Duodenal mucosa (tissue), 2 donors: ENCODE measurements around the gene ATP6V0D1.
A peak's percentile ranks its signal among the peaks of the same experiment; 100 is the strongest.
"Not testable (repeated sequence)": the region's sequence is repeated elsewhere in the genome, so short reads cannot be mapped to it uniquely, and the experiment has no call there.

Experiments
- H3K27ac ChIP-seq: one replicate; pipeline ENCODE4 v1.7.0; 2013; ENCODE audit warnings: low read depth, low read length
- H3K27me3 ChIP-seq, 2 donors: one replicate each; pipeline ENCODE4 v1.7.0; 2013; ENCODE audit warnings: low read length in 2 of 2, control low read depth in 1 of 2; ENCODE audit not compliant: insufficient read depth in 2 of 2, control insufficient read depth in 1 of 2
- H3K36me3 ChIP-seq, 2 donors: one replicate each; pipeline ENCODE4 v1.7.0; 2013; ENCODE audit warnings: low read length in 2 of 2, control low read depth in 1 of 2; ENCODE audit not compliant: insufficient read depth in 2 of 2, control insufficient read depth in 1 of 2
- H3K4me1 ChIP-seq, 2 donors: one replicate each; pipeline ENCODE4 v1.7.0; 2013; ENCODE audit warnings: low read length in 2 of 2, control low read depth in 1 of 2; ENCODE audit not compliant: insufficient read depth in 2 of 2, control insufficient read depth in 1 of 2
- H3K4me3 ChIP-seq, 2 donors: one replicate each; pipeline ENCODE4 v1.7.0; 2013; ENCODE audit warnings: low read length in 2 of 2, low read depth in 1 of 2
- H3K9ac ChIP-seq, 2 donors: one replicate each; pipeline ENCODE4 v1.7.0; 2013; ENCODE audit warnings: low read length in 2 of 2, low read depth in 1 of 2
- H3K9me3 ChIP-seq, 2 donors: one replicate each; pipeline ENCODE4 v1.7.0; 2013; ENCODE audit warnings: low read length in 2 of 2, control low read depth in 1 of 2; ENCODE audit not compliant: control insufficient read depth in 1 of 2

The ATP6V0D1 gene

DNA sequence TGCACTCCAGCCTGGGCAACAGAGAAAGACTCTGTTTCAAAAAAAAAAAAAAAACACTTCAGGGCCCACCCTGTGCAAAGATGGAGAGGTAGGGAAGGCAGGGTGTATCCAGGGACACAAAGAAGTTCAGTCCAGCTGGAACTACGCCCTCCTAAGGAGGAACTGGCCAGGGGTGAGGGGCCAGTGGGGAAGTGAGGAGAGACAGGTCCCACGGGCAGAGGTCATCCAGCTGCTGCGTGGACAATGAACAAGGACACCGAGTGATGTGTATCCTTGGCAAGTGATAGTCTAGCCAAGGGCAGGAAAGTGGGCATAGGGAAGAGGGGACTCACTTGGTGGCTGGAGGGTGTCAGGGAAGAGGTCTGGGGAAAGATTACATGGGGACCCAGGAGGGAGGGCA, 38.3 kb upstream of the ATP6V0D1 start:
- no peak overlapping the region for H3K27ac ChIP-seq
- no peaks in the 10 kb centered on the region for H3K9me3 ChIP-seq
- peak overlapping the region in 1 of 2 donors; percentile 7 for H3K9ac ChIP-seq
- H3K4me1 ChIP-seq = peaks cover 11 to 16% of the 10 kb centered on the region in 2 donors
- H3K4me3 ChIP-seq = peak overlapping the region in 1 of 2 donors; percentile 28
- H3K36me3 ChIP-seq = no peaks in the 10 kb centered on the region
- H3K27me3 ChIP-seq = no peaks in the 10 kb centered on the region

- peak overlapping the region; percentile 1 to 7 for H3K9ac ChIP-seq
- H3K27me3 ChIP-seq = no peaks in the 10 kb centered on the region
- H3K27ac ChIP-seq = peak overlapping the region; percentile 45
- peaks cover 11 to 16% of the 10 kb centered on the region in 2 donors for H3K4me1 ChIP-seq
- no peaks in the 10 kb centered on the region for H3K36me3 ChIP-seq
- H3K4me3 ChIP-seq = no peak overlapping the region
- no peaks in the 10 kb centered on the region for H3K9me3 ChIP-seq
Measured at GRCh38 chr16:67518676-67519075, 37.7 kb upstream of the ATP6V0D1 start.

- H3K4me3 ChIP-seq = no peak overlapping the region
- peaks cover 11 to 16% of the 10 kb centered on the region in 2 donors for H3K4me1 ChIP-seq
- H3K9me3 ChIP-seq = no peaks in the 10 kb centered on the region
- peak overlapping the region; percentile 1 to 7 for H3K9ac ChIP-seq
- peak overlapping the region; percentile 45 for H3K27ac ChIP-seq
- no peaks in the 10 kb centered on the region for H3K27me3 ChIP-seq
- H3K36me3 ChIP-seq = no peaks in the 10 kb centered on the region
Measured at GRCh38 chr16:67517661-67518423, 36.9 kb upstream of the ATP6V0D1 start.

DNA sequence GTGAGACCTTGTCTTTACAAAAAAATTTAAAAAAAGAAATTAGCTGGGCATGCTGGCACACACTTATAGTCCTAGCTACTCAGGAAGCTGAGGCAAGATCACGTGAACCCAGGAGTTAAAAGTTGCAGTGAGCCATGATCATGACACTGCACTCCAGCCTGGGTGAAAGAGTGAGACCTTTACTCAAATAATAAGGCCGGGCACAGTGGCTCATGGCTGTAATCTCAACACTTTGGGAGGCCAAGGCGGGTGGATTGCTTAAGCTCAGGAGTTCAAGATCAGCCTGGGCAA, 36.1 kb upstream of the ATP6V0D1 start:
- Histone ChIP-seq H3K27me3 (no peaks in the 10 kb centered on the region), H3K36me3 (no peaks in the 10 kb centered on the region), H3K4me1 (peaks cover 11 to 16% of the 10 kb centered on the region in 2 donors), H3K9me3 (no peaks in the 10 kb centered on the region), H3K9ac (no peak overlapping the region), H3K27ac (no peak overlapping the region), H3K4me3 (no peak overlapping the region)

- Histone ChIP-seq H3K9ac (no peak overlapping the region), H3K27ac (no peak overlapping the region), H3K4me3 (no peak overlapping the region), H3K27me3 (no peaks in the 10 kb centered on the region), H3K36me3 (no peaks in the 10 kb centered on the region), H3K4me1 (peaks cover 7 to 12% of the 10 kb centered on the region in 2 donors), H3K9me3 (no peaks in the 10 kb centered on the region)
Measured at GRCh38 chr16:67516296-67517154, 35.6 kb upstream of the ATP6V0D1 start.

DNA sequence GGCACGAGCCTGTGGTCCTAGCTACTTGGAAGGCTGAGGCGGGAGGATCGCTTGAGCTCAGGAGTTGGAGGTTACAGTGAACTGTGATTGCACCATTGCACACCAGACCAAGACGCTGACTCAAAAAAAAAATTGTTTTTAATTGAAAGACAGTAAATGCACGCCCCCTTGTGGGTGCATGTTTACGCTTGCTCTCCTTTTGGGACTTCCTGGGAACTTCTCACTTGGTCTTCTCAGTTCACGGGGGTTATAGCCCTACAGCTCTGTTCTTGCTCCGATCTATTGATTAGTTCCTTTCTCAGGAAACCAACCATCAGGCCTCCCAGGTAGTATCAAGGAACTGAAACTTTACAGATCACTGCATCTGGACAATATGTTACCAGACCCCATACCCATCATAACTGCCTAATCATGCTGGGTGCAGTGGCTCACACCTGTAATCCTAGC, 33.4 kb upstream of the ATP6V0D1 start:
- Histone ChIP-seq H3K9me3 (no peaks in the 10 kb centered on the region), H3K36me3 (no peaks in the 10 kb centered on the region), H3K9ac (no peak overlapping the region), H3K4me3 (no peak overlapping the region), H3K27me3 (no peaks in the 10 kb centered on the region), H3K27ac (no peak overlapping the region), H3K4me1 (peaks cover 6 to 12% of the 10 kb centered on the region in 2 donors)

- not testable (repeated sequence) for H3K27me3 ChIP-seq, H3K9ac ChIP-seq, H3K36me3 ChIP-seq, H3K9me3 ChIP-seq, H3K4me3 ChIP-seq, H3K27ac ChIP-seq
- peaks cover 6 to 12% of the 10 kb centered on the region in 2 donors for H3K4me1 ChIP-seq
Measured at GRCh38 chr16:67513892-67514291, 32.9 kb upstream of the ATP6V0D1 start.

- Histone ChIP-seq H3K4me1 (peaks cover 0 to 5% of the 10 kb centered on the region in 2 donors), H3K27ac (no peak overlapping the region), H3K27me3 (no peaks in the 10 kb centered on the region), H3K9me3 (no peaks in the 10 kb centered on the region), H3K4me3 (no peak overlapping the region), H3K36me3 (no peaks in the 10 kb centered on the region), H3K9ac (no peak overlapping the region)
Measured at GRCh38 chr16:67509016-67509415, 28.1 kb upstream of the ATP6V0D1 start.

DNA sequence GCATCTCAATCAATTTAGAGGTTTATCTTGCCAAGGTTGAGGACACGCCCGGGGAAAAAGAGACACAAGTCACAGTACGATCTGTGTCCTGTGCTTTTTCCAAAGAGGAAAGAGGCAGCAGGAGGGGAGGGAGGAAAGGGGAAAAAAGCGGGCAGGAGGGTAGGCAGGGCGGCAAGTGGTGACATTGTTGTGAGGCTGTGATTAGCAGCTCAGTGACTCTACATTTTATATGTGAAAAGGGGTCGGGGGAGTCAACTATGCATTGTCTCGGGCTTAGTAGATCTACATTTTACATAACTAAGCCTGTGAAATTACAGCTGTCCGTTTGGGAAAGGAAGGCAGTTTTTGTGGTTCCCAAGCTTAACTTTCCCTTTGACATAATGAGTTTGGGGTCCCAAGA, 25.5 kb upstream of the ATP6V0D1 start:
- H3K27me3 ChIP-seq = no peaks in the 10 kb centered on the region
- H3K4me3 ChIP-seq = no peak overlapping the region
- peaks cover 0 to 5% of the 10 kb centered on the region in 2 donors for H3K4me1 ChIP-seq
- H3K9me3 ChIP-seq = no peaks in the 10 kb centered on the region
- H3K36me3 ChIP-seq = no peaks in the 10 kb centered on the region
- no peak overlapping the region for H3K9ac ChIP-seq
- no peak overlapping the region for H3K27ac ChIP-seq
